AG09319 (cell line): ENCODE data around the gene RTN4IP1.
A peak's percentile ranks its signal among the peaks of the same experiment; 100 is the strongest.

Experiments
- DNase-seq: peaks from one replicate; pipeline ENCODE4 v3.0.0-alpha.2; 2010; ENCODE audit warnings: low read depth; ENCODE audit errors: extremely low read depth
- CTCF ChIP-seq: IDR thresholded peaks from 2 replicates; pipeline ENCODE4 v1.5.1; 2011; ENCODE audit warnings: low read depth, mild to moderate bottlenecking, inconsistent platforms, low read length, moderate library complexity

RTN4IP1 gene

GRCh38 chr6:106581468-106581867 is 47.8 kb downstream of the RTN4IP1 start:
- TF ChIP-seq CTCF = no peak
- DNase-seq = no peak

DNA sequence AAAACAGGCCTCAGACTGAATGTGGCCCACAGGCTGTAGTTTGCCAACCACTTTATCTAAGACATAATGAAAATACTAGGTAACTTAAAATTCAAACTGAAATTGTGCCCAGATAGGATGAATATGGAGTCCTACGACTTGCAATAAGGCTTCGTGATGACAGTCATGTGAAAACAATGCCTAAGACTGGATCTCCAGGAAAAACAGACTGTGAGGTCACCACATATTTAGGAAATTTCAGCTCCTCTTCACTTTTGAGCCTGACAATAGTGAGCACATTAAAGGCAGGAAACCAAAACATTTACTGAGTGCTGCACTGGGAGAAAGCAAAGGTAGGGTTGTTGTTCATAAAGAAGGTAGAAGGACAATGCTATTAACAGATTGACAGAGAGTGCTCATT is 50.0 kb downstream of the RTN4IP1 start:
- no peak for DNase-seq
- no peak for TF ChIP-seq CTCF

GRCh38 chr6:106574741-106575458 is 54.4 kb downstream of the RTN4IP1 start:
- TF ChIP-seq CTCF = no peak
- peak; percentile 28 for DNase-seq

DNA sequence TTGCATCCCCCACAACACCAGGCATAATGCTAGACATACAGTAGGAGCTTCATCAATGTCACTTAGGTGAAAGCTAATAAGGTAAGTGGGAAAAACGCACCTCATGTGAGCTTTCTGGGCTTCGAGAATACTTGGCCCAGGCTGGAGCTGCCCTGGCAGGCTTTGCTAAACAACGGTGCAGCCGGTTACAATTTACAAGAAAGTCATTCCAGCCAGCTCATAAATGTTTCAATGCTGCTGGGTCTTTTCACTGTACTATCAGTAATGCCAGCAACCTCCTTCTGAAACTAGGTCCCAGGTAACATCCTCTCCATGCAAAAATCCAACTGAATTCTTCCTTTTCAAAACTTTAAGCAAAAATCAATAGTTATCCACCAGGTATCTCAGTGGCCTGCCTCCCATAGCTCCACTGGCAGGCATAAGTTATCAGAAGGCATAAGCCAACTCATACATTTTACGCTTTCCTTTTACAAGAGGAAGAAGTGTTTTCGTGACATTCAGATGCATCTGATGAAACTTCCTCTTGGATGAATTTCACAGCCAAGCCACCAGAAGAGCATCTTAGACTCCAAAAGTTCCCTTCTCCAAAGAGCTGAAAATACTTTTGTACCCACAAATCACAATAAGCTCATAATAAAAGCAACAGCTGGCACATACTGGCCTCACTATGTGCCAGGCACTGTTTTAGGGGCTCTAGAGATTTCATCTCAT is 56.3 kb downstream of the RTN4IP1 start:
- TF ChIP-seq CTCF = no peak

GRCh38 chr6:106572436-106572835 is 56.9 kb downstream of the RTN4IP1 start:
- no peak for TF ChIP-seq CTCF
- DNase-seq = no peak

More for the DNA sequence above, 56.3 kb downstream of the RTN4IP1 start:
- DNase-seq = no peak

DNA sequence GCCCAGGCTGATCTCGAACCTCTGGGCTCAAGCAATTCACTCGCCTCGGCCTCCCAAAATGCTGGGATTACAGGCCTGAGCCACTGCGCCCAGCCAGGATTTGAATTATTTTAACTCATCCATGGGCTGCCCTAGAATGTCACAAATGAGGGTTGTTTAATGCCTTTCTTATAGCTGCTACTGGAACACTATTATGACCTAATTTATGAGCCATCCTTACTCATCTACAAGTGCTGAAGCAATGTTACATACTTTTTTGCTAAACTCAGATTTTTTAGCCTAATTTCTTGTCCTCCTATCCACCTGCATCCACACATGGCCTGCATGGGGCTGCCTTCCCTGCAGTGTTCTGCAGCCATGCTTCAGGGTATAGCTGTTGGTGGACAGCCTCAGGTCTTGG is 59.9 kb downstream of the RTN4IP1 start:
- DNase-seq = no peak

More for the DNA sequence above, 59.9 kb downstream of the RTN4IP1 start:
- TF ChIP-seq CTCF = no peak
